OCI-LY7 (cell line): Measurements from ENCODE around the gene SEH1L. TPM values are rescaled to one million over a fixed set of nuclear protein-coding genes. Genes with fewer than 3 reads are reported as not detected.

Source experiments
- BruUV-seq: library from RNA; stranded (reverse); fragments of 400-500 nt; replicated peaks from 2 replicates; lab custom pipeline; 2021; lab: Mats Ljungman, UMichigan
- CTCF ChIA-PET: fragments of 300-600 bp; sonication (Branson Sonifier 250); formaldehyde crosslinking; loops from one replicate; lab custom pipeline; 2022; ENCODE audit warnings: antibody characterized with exemption; ENCODE audit not compliant: unreplicated experiment; lab: Charles Lee
- POLR2A ChIA-PET: fragments of 300-600 bp; sonication (Branson Sonifier 250); formaldehyde crosslinking; loops from one replicate; lab custom pipeline; 2022; ENCODE audit warnings: antibody characterized with exemption; lab: Charles Lee
- DNase-seq: peaks from one replicate; pipeline ENCODE4 v3.0.0-alpha.2; 2015; ENCODE audit warnings: low spot score
- H2AFZ ChIP-seq: fragments of 200-600 bp; sonication (generic), shearing (Covaris generic); 2 replicates; pipeline ENCODE4 v1.6.1; 2014; ENCODE audit warnings: mild to moderate bottlenecking, antibody characterized with exemption, low read length, moderate library complexity
- H3K27ac ChIP-seq: fragments of 200-600 bp; sonication (generic); 2 replicates; pipeline ENCODE4 v1.5.1; 2014; ENCODE audit warnings: mixed run types, low read depth, mild to moderate bottlenecking, moderate library complexity, low read length, inconsistent platforms; ENCODE audit not compliant: poor library complexity, severe bottlenecking
- H3K36me3 ChIP-seq: fragments of 200-600 bp; sonication (generic); 2 replicates; pipeline ENCODE4 v1.6.1; 2014; ENCODE audit warnings: mild to moderate bottlenecking, antibody characterized with exemption, low read length, moderate library complexity, mixed read lengths; ENCODE audit not compliant: insufficient read depth
- H3K4me1 ChIP-seq: fragments of 200-600 bp; sonication (generic); 2 replicates; pipeline ENCODE4 v1.5.1; 2014; ENCODE audit warnings: mild to moderate bottlenecking, low read length; ENCODE audit not compliant: insufficient read depth, poor library complexity, severe bottlenecking
- H3K4me2 ChIP-seq: fragments of 200-600 bp; sonication (generic); 2 replicates; pipeline ENCODE4 v1.6.1; 2014; ENCODE audit warnings: mild to moderate bottlenecking, low read length
- H3K4me3 ChIP-seq: fragments of 200-600 bp; sonication (generic); 2 replicates; pipeline ENCODE4 v1.5.1; 2014; ENCODE audit warnings: mild to moderate bottlenecking, low read depth, low read length; ENCODE audit not compliant: poor library complexity, severe bottlenecking
- H3K79me2 ChIP-seq: fragments of 200-600 bp; sonication (generic); 2 replicates; pipeline ENCODE4 v1.6.1; 2016; ENCODE audit warnings: low read depth, mild to moderate bottlenecking, low read length, moderate library complexity, mixed read lengths; ENCODE audit not compliant: insufficient read depth
- H3K9me2 ChIP-seq: fragments of 200-600 bp; sonication (generic); 2 replicates; pipeline ENCODE4 v1.6.1; 2016; ENCODE audit warnings: mild to moderate bottlenecking, low read length, mixed read lengths; ENCODE audit not compliant: insufficient read depth
- H3K9me3 ChIP-seq: fragments of 200-600 bp; sonication (generic); 2 replicates; pipeline ENCODE4 v1.6.1; 2014; ENCODE audit warnings: mild to moderate bottlenecking, mixed run types, low read length, mixed read lengths
- H4K20me1 ChIP-seq: fragments of 200-600 bp; sonication (generic); 2 replicates; pipeline ENCODE4 v1.6.1; 2014; ENCODE audit warnings: mild to moderate bottlenecking, antibody characterized with exemption, low read length, moderate library complexity, mixed read lengths; ENCODE audit not compliant: insufficient read depth
- CTCF ChIP-seq: fragments of 200-600 bp; sonication (generic); conservative IDR thresholded peaks from 2 replicates; pipeline ENCODE4 v1.5.1; 2014; ENCODE audit warnings: mild to moderate bottlenecking, antibody characterized with exemption, low read length, moderate library complexity, mixed read lengths
- EZH2phosphoT487 ChIP-seq: fragments of 200-600 bp; sonication (generic); IDR thresholded peaks from 2 replicates; pipeline ENCODE4 v1.6.1; 2018; ENCODE audit warnings: low read depth, borderline replicate concordance, mild to moderate bottlenecking, mixed run types, antibody characterized with exemption, low read length, moderate library complexity, mixed read lengths
- intact Hi-C: fragments of 100-400 bp; cut with micrococcal nuclease; formaldehyde crosslinking; loops from one replicate; pipeline ENCODE4 v1.10.0; 2022; ENCODE audit not compliant: unreplicated experiment
- total RNA-seq, 2 experiments: library from RNA; depleted of rRNA in 1 of 2; stranded (reverse); fragments of >200 nt in 1 of 2; shearing (Covaris generic) in 1 of 2; gene quantifications; 2 replicates each; pipeline ENCODE4 v1.2.3, GENCODE V29; 2014 to 2022

Gene SEH1L
- total RNA-seq, 2 experiments from 2014 or later, result 61.6 to 115 TPM

GRCh38 chr18:13006531-13007247, 58.9 kb downstream of the SEH1L start:
- intact Hi-C loops, result no loop called here
- Histone ChIP-seq H3K79me2 (peaks cover 17% of the 10 kb centered on the region; the same call in 1 of the 2 replicates), H3K27ac (no peak overlapping the region), H3K4me3 (no peak overlapping the region), H3K9me3 (no peaks in the 10 kb centered on the region), H3K36me3 (peaks cover 98% of the 10 kb centered on the region), H3K9me2 (no peaks in the 10 kb centered on the region), H4K20me1 (peaks cover 7% of the 10 kb centered on the region), H2AFZ (no peak overlapping the region), H3K4me2 (no peak overlapping the region), H3K4me1 (no peaks in the 10 kb centered on the region)
- TF ChIP-seq CTCF (no peak), EZH2phosphoT487 (no peak)
- CTCF ChIA-PET, result no interaction called here
- POLR2A ChIA-PET, result interaction anchor here (0.8 to 2.0 kb wide), 5 partner anchors 9 to 257 kb away, joined by 3 to 7 read pairs (median 3); partner anchors contain the start of gene CEP192
- DNase-seq, result no peak
- BruUV-seq, result no TSS peak

- no peak overlapping the region for H3K27ac ChIP-seq
- ChIA-PET POLR2A (interaction anchor here (1.0 to 2.0 kb wide), 3 partner anchors 9 to 257 kb away, joined by 3 to 7 read pairs (median 3); no protein-coding TSS in a partner anchor), CTCF (no interaction called here)
- H3K9me2 ChIP-seq, result no peaks in the 10 kb centered on the region
- peaks cover 98% of the 10 kb centered on the region for H3K36me3 ChIP-seq
- intact Hi-C loops, result no loop called here
- no peak overlapping the region for H3K4me2 ChIP-seq
- no peak overlapping the region for H3K4me3 ChIP-seq
- H3K9me3 ChIP-seq, result no peaks in the 10 kb centered on the region
- no peak for DNase-seq
- no peaks in the 10 kb centered on the region for H3K4me1 ChIP-seq
- no peak overlapping the region for H2AFZ ChIP-seq
- no TSS peak for BruUV-seq
- H3K79me2 ChIP-seq, result peaks cover 13% of the 10 kb centered on the region; the same call in 1 of the 2 replicates
- TF ChIP-seq CTCF (no peak), EZH2phosphoT487 (no peak)
- H4K20me1 ChIP-seq, result peaks cover 7% of the 10 kb centered on the region
Observed at GRCh38 chr18:13007248-13007560, 59.4 kb downstream of the SEH1L start.

GRCh38 chr18:13011719-13012118, 63.9 kb downstream of the SEH1L start:
- no peaks in the 10 kb centered on the region for H3K9me3 ChIP-seq
- BruUV-seq, result no TSS peak
- no peaks in the 10 kb centered on the region for H3K9me2 ChIP-seq
- H3K4me3 ChIP-seq, result no peak overlapping the region
- H3K36me3 ChIP-seq, result peaks cover 99% of the 10 kb centered on the region
- no peak for DNase-seq
- no peak overlapping the region for H3K27ac ChIP-seq
- ChIA-PET POLR2A (interaction anchor here (1.8 kb wide), 1 partner anchor 21 kb away, joined by 7 read pairs; the partner anchor contains the start of gene CEP192), CTCF (no interaction called here)
- H3K79me2 ChIP-seq, result no peaks in the 10 kb centered on the region
- no peak for TF ChIP-seq EZH2phosphoT487
- TF ChIP-seq CTCF, result no peak
- H4K20me1 ChIP-seq, result no peaks in the 10 kb centered on the region; the same call in 1 of the 2 replicates
- no peaks in the 10 kb centered on the region for H3K4me1 ChIP-seq
- H2AFZ ChIP-seq, result no peak overlapping the region
- intact Hi-C loops, result no loop called here
- no peak overlapping the region for H3K4me2 ChIP-seq
